GM12891 (cell line): ENCODE results near the gene RFLNA.

Experiments
- POLR2A ChIP-seq: IDR thresholded peaks from 2 replicates; pipeline ENCODE4 v1.6.1; 2011; ENCODE audit warnings: low read depth, low read length, control low read depth
- POLR2AphosphoS5 ChIP-seq: IDR thresholded peaks from 2 replicates; pipeline ENCODE4 v1.6.1; 2011; ENCODE audit warnings: low read depth, low read length, control low read depth
- SPI1 ChIP-seq: IDR thresholded peaks from 2 replicates; pipeline ENCODE4 v1.6.1; 2011; ENCODE audit warnings: low read depth, low read length, control low read depth

- TF ChIP-seq POLR2A (no peak), POLR2AphosphoS5 (no peak), SPI1 (no peak)
These were observed 19.3 kb downstream of the RFLNA start for GRCh38 chr12:124314207-124314606.
